ENCODE data around the gene GRM1.

- TF ChIP-seq POLR2A (IDR thresholded peaks at IDR 0.05; ENCODE audit: low read depth, low read length), result no peak
- no peak for TF ChIP-seq CTCF (IDR thresholded peaks at IDR 0.05; ENCODE audit: extremely low read depth in 1 of 2, insufficient read depth in 1 of 2, low read depth in 1 of 2, low read length in 2 of 2)
- TF ChIP-seq POLR2AphosphoS5 (IDR thresholded peaks at IDR 0.05; ENCODE audit: insufficient read depth, low read depth, low read length), result no peak
Observed at GRCh38 chr6:146481527-146481926, 452.7 kb downstream of the GRM1 start.

All from endothelial cell of umbilical vein (primary cell).